VCaP (cell line): Measurements from ENCODE around the gene PTPRQ.

ENCODE experiments used
- H3K27ac ChIP-seq: fragments of 450-650 bp; 2 replicates; pipeline ENCODE4 v1.5.1; 2017
- CTCF ChIP-seq: fragments of 450-650 bp; conservative IDR thresholded peaks from 2 replicates; pipeline ENCODE4 v1.5.1; 2017; ENCODE audit warnings: mild to moderate bottlenecking, moderate library complexity

Gene PTPRQ

GRCh38 chr12:80690090-80690489 lies 246.1 kb downstream of the PTPRQ start:
- H3K27ac ChIP-seq: peak overlapping the region; percentile 52; the same call in 1 of the 2 replicates
- no peak for TF ChIP-seq CTCF

- TF ChIP-seq CTCF: no peak
- H3K27ac ChIP-seq: peak overlapping the region; percentile 52
Observed at GRCh38 chr12:80690513-80690912, 246.5 kb downstream of the PTPRQ start.

- TF ChIP-seq CTCF: no peak
- peak overlapping the region; percentile 52 for H3K27ac ChIP-seq
Observed at GRCh38 chr12:80692114-80692513, 248.1 kb downstream of the PTPRQ start.

GRCh38 chr12:80697270-80697887 lies 253.3 kb downstream of the PTPRQ start:
- H3K27ac ChIP-seq: no peak overlapping the region
- TF ChIP-seq CTCF: no peak

GRCh38 chr12:80698256-80698655 lies 254.2 kb downstream of the PTPRQ start:
- TF ChIP-seq CTCF: no peak
- no peak overlapping the region for H3K27ac ChIP-seq

GRCh38 chr12:80698847-80699542 lies 255.0 kb downstream of the PTPRQ start:
- no peak overlapping the region for H3K27ac ChIP-seq
- TF ChIP-seq CTCF: no peak

- H3K27ac ChIP-seq: no peak overlapping the region
- no peak for TF ChIP-seq CTCF
Observed at GRCh38 chr12:80700327-80700726, 256.3 kb downstream of the PTPRQ start.
